DND-41 (cell line): ENCODE measurements around the gene FAM118B.
A peak's percentile ranks its signal among the peaks of the same experiment; 100 is the strongest.

Experiments used
- ATAC-seq: fragments of 200-7000 bp; cut with Tn5 transposase; 3 replicates; pipeline ENCODE4 v1.9.1; 2021; ENCODE audit warnings: low read depth; ENCODE audit not compliant: insufficient read depth
- DNase-seq: peaks from one replicate; pipeline ENCODE4 v3.0.0-alpha.2; 2020
- H2AFZ ChIP-seq: 2 replicates; pipeline ENCODE4 v1.6.0; 2012; ENCODE audit warnings: low read depth, low read length
- H3K27ac ChIP-seq: 2 replicates; pipeline ENCODE4 v1.5.1; 2012; ENCODE audit warnings: low read length, inconsistent platforms
- H3K27me3 ChIP-seq: fragments of 200-600 bp; sonication (generic); 2 replicates; pipeline ENCODE4 v1.6.0; 2012; ENCODE audit warnings: low read length, mild to moderate bottlenecking, inconsistent platforms; ENCODE audit not compliant: insufficient read depth, poor library complexity
- H3K36me3 ChIP-seq: 2 replicates; pipeline ENCODE4 v1.5.1; 2012; ENCODE audit warnings: low read length, inconsistent platforms; ENCODE audit not compliant: insufficient read depth
- H3K4me1 ChIP-seq: 2 replicates; pipeline ENCODE4 v1.5.1; 2012; ENCODE audit warnings: mild to moderate bottlenecking, low read length; ENCODE audit not compliant: insufficient read depth
- H3K4me2 ChIP-seq: 2 replicates; pipeline ENCODE4 v1.6.0; 2012; ENCODE audit warnings: mild to moderate bottlenecking, moderate library complexity, low read length, inconsistent platforms; ENCODE audit not compliant: insufficient read depth
- H3K4me3 ChIP-seq, 2 experiments: fragments of 200-600 bp in 1 of 2; shearing (Covaris generic) in 1 of 2; 2 replicates each; pipeline ENCODE4 v1.5.1; 2012 to 2016; ENCODE audit warnings: inconsistent platforms in 2 of 2, low read length in 2 of 2, mild to moderate bottlenecking in 2 of 2, low read depth in 1 of 2, moderate library complexity in 1 of 2
- H3K79me2 ChIP-seq: 2 replicates; pipeline ENCODE4 v1.6.0; 2012; ENCODE audit warnings: low read length, inconsistent platforms; ENCODE audit not compliant: insufficient read depth
- H3K9ac ChIP-seq: 2 replicates; pipeline ENCODE4 v1.6.0; 2012; ENCODE audit warnings: low read depth, mild to moderate bottlenecking, inconsistent platforms, low read length, moderate library complexity
- H3K9me3 ChIP-seq: 2 replicates; pipeline ENCODE4 v1.5.1; 2012; ENCODE audit warnings: low read length, moderate library complexity, mild to moderate bottlenecking, inconsistent platforms; ENCODE audit not compliant: insufficient read depth, severe bottlenecking
- H4K20me1 ChIP-seq: 2 replicates; pipeline ENCODE4 v1.6.0; 2012; ENCODE audit warnings: low read length; ENCODE audit not compliant: insufficient read depth
- EZH2 ChIP-seq: IDR thresholded peaks from 3 replicates; pipeline ENCODE4 v1.6.1; 2012; ENCODE audit warnings: borderline replicate concordance, low read depth, mild to moderate bottlenecking, moderate library complexity, low read length, inconsistent platforms; ENCODE audit not compliant: severe bottlenecking
- TF ChIP-seq, protein P1 (sequence below): IDR thresholded peaks from 2 replicates; pipeline ENCODE4 v1.5.1; 2012; ENCODE audit warnings: borderline replicate concordance, low read length, moderate library complexity, mild to moderate bottlenecking; ENCODE audit not compliant: poor library complexity, severe bottlenecking; ENCODE audit errors: extremely low read depth

Gene FAM118B

DNA sequence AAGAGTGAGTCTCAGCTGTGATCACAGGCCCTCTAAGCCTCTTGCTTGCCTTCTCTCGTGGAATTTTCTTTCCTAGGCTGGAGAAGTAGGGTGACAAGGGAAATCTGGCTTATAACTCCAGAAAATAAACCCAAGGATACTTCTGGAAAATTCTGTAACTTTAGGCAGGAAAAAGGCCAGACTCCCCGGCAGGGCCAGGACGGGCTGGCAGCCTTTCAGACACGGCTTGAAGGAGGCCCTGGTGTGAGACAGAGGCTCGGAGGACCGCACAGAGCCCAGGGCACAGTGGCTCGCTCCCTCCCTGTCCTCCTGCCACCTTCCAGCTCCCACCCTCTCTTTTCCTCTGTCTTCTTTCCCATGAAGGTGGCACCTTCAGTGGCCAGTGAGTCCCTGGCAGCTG is 19.2 kb upstream of the FAM118B start:
- no peak for ATAC-seq

DNA sequence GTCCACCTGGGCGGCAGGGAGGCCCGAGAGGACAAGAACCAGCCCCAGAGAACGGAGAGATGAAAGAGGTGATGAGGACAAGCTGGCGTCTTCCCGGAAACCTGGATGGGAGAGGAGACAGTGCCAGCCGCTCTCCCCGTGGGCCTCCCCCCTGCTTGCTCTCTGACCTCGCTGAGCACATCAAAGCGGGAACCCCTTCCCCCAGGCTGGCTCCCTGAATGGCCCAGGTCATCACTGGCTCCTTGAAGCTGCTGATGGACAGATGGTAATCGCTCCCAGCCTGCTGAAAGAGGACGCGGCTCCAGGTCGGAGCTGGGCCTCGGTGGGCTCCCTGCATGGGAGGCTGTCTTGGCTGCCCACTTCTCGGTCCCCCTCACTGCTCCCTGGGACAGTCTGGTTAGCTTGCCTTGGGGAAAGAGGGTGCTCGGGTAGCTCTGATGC is 18.5 kb upstream of the FAM118B start:
- ATAC-seq, result no peak
- Histone ChIP-seq H3K27ac (no peak overlapping the region), H2AFZ (no peak overlapping the region), H3K36me3 (peaks cover 68% of the 10 kb centered on the region), H3K4me3 (no peak overlapping the region), H3K4me1 (no peaks in the 10 kb centered on the region), H3K9ac (no peak overlapping the region), H3K4me2 (no peak overlapping the region), H4K20me1 (0 out of 2 replicates have a peak, but pooled peaks cover 3% of the 10 kb centered on the region), H3K9me3 (peaks cover 7% of the 10 kb centered on the region), H3K79me2 (no peaks in the 10 kb centered on the region), H3K27me3 (no peaks in the 10 kb centered on the region)
- DNase-seq, result no peak
- no peak for TF ChIP-seq EZH2
- TF ChIP-seq, protein P1, sequence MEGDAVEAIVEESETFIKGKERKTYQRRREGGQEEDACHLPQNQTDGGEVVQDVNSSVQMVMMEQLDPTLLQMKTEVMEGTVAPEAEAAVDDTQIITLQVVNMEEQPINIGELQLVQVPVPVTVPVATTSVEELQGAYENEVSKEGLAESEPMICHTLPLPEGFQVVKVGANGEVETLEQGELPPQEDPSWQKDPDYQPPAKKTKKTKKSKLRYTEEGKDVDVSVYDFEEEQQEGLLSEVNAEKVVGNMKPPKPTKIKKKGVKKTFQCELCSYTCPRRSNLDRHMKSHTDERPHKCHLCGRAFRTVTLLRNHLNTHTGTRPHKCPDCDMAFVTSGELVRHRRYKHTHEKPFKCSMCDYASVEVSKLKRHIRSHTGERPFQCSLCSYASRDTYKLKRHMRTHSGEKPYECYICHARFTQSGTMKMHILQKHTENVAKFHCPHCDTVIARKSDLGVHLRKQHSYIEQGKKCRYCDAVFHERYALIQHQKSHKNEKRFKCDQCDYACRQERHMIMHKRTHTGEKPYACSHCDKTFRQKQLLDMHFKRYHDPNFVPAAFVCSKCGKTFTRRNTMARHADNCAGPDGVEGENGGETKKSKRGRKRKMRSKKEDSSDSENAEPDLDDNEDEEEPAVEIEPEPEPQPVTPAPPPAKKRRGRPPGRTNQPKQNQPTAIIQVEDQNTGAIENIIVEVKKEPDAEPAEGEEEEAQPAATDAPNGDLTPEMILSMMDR, result no peak

More for the DNA sequence above, 19.2 kb upstream of the FAM118B start:
- Histone ChIP-seq H3K4me1 (no peaks in the 10 kb centered on the region), H3K27me3 (no peaks in the 10 kb centered on the region), H3K9me3 (peaks cover 2% of the 10 kb centered on the region), H2AFZ (no peak overlapping the region), H3K4me2 (no peak overlapping the region), H3K36me3 (peaks cover 61% of the 10 kb centered on the region), H3K9ac (no peak overlapping the region), H3K4me3 (no peak overlapping the region), H3K27ac (no peak overlapping the region), H4K20me1 (0 out of 2 replicates have a peak, but pooled peaks cover 3% of the 10 kb centered on the region), H3K79me2 (no peaks in the 10 kb centered on the region)
- TF ChIP-seq EZH2, result no peak
- TF ChIP-seq, protein P1, result no peak
- DNase-seq, result no peak

DNA sequence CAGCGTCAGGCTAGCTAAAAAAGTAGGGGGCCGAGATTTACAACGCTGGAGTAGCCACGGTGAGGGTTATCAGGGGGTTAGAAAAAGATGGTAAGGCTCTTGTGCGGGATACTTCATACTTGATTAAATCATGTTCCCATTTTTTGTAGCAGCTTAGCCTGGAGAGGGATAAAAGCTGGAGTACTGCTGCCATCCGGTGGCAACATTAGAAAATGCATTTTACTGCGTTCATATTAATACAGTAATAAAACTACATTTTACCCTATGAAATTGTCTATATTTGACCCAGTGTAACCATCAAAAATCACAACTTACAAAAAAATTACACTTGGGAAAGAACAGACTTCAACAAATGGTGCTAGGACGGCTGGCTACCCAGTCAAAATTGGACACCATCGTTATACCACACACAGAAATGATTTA is 17.4 kb upstream of the FAM118B start:
- no peak overlapping the region for H2AFZ ChIP-seq
- H3K27me3 ChIP-seq, result no peaks in the 10 kb centered on the region
- TF ChIP-seq EZH2, result no peak
- TF ChIP-seq, protein P1, result peak; percentile 78
- no peak overlapping the region for H3K27ac ChIP-seq
- DNase-seq (peak; percentile 51), ATAC-seq (peak; percentile 84)
- no peaks in the 10 kb centered on the region for H3K79me2 ChIP-seq
- H3K36me3 ChIP-seq, result peaks cover 78% of the 10 kb centered on the region
- 0 out of 2 replicates have a peak, but pooled peaks cover 3% of the 10 kb centered on the region for H4K20me1 ChIP-seq
- peaks cover 7% of the 10 kb centered on the region for H3K9me3 ChIP-seq
- no peak overlapping the region for H3K4me2 ChIP-seq
- no peaks in the 10 kb centered on the region for H3K4me1 ChIP-seq
- no peak overlapping the region for H3K4me3 ChIP-seq
- H3K9ac ChIP-seq, result no peak overlapping the region

DNA sequence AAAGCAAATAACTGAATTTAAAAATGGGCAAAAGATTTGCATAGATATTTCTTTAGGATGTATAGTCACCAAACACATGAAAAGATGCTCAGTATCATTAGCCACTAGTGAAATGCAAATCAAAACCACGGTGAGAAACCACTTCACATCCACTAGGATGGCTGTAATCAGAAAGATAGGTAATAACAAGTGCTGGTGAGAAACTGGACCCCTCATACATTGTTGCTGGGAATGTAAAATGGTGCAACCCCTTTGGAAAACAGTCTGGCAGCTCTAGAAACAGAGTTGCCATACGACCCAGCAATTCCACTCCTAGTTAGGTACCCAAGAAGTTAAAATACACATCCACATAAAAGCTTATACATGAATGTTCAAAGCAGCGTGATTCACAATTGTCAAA is 16.5 kb upstream of the FAM118B start:
- no peak for DNase-seq
- Histone ChIP-seq H3K4me1 (no peaks in the 10 kb centered on the region), H3K9ac (no peak overlapping the region), H4K20me1 (0 out of 2 replicates have a peak, but pooled peaks cover 3% of the 10 kb centered on the region), H3K27ac (no peak overlapping the region), H3K4me3 (no peak overlapping the region), H3K36me3 (peaks cover 82% of the 10 kb centered on the region), H3K27me3 (no peaks in the 10 kb centered on the region), H3K4me2 (no peak overlapping the region), H3K79me2 (no peaks in the 10 kb centered on the region), H3K9me3 (peaks cover 7% of the 10 kb centered on the region), H2AFZ (no peak overlapping the region)
- TF ChIP-seq, protein P1, result no peak
- TF ChIP-seq EZH2, result no peak
- ATAC-seq, result no peak
